H1 (cell line): ENCODE measurements around the gene KRTAP10-3. TPM values are rescaled to one million over a fixed set of nuclear protein-coding genes. Genes with fewer than 3 reads are reported as not detected.

Experiments
- CTCF ChIA-PET: fragments of 300-600 bp; sonication (Branson Sonifier 250); formaldehyde crosslinking; loops from one replicate; lab custom pipeline; 2021; ENCODE audit not compliant: partially characterized antibody; lab: Charles Lee
- POLR2A ChIA-PET: fragments of 300-600 bp; sonication (Branson Sonifier 250); formaldehyde crosslinking; loops from one replicate; lab custom pipeline; 2021; ENCODE audit warnings: inconsistent platforms; ENCODE audit not compliant: partially characterized antibody; lab: Charles Lee
- DNase-seq, 2 experiments: peaks; one replicate each; pipeline versions ENCODE4 v3.0.0 to v3.0.0-alpha.2; 2010 to 2022; ENCODE audit warnings: low spot score in 2 of 2, low read depth in 1 of 2, mixed read lengths in 1 of 2
- FAIRE-seq: peaks from 2 replicates; lab custom pipeline; 2011; peaks lifted over from hg19 to GRCh38; lab: Jason Lieb, UNC
- H2AFZ ChIP-seq: 2 replicates; pipeline ENCODE4 v1.8.1; 2012; ENCODE audit warnings: low read length, inconsistent platforms
- H2AK5ac ChIP-seq: 2 replicates; pipeline ENCODE4 v1.6.1; 2013; ENCODE audit warnings: low read depth, low read length
- H2BK120ac ChIP-seq: replicated peaks from 2 replicates; pipeline ENCODE3; 2013; ENCODE audit warnings: low read depth, low read length, inconsistent platforms
- H2BK12ac ChIP-seq: 2 replicates; pipeline ENCODE4 v1.6.1; 2013; ENCODE audit warnings: low read depth, low read length
- H2BK15ac ChIP-seq: 2 replicates; pipeline ENCODE4 v1.6.1; 2013; ENCODE audit warnings: low read length
- H2BK20ac ChIP-seq: 2 replicates; pipeline ENCODE4 v1.6.1; 2013; ENCODE audit warnings: low read length
- H2BK5ac ChIP-seq: 2 replicates; pipeline ENCODE4 v1.6.1; 2013; ENCODE audit warnings: low read depth, low read length
- H3K14ac ChIP-seq: 2 replicates; pipeline ENCODE4 v1.6.1; 2013; ENCODE audit warnings: inconsistent platforms; ENCODE audit not compliant: insufficient read length
- H3K18ac ChIP-seq: 2 replicates; pipeline ENCODE4 v1.6.1; 2013; ENCODE audit warnings: low read length; ENCODE audit errors: extremely low read depth
- H3K23ac ChIP-seq: 2 replicates; pipeline ENCODE4 v1.6.1; 2013; ENCODE audit warnings: inconsistent platforms; ENCODE audit not compliant: insufficient read length
- H3K23me2 ChIP-seq: 2 replicates; pipeline ENCODE4 v1.6.1; 2013; ENCODE audit warnings: low read depth, low read length
- H3K27ac ChIP-seq: 2 replicates; pipeline ENCODE4 v1.6.1; 2011; ENCODE audit warnings: low read depth, low read length, inconsistent platforms
- H3K27me3 ChIP-seq, 4 experiments: replicated peaks in 1 of 4; 1 replicate in 1 of 4; 2 replicates in 3 of 4; pipeline versions ENCODE4 v1.6.1 to v1.8.1; 2011 to 2013; ENCODE audit warnings: low read length in 3 of 4, mild to moderate bottlenecking in 3 of 4, inconsistent platforms in 2 of 4, mixed read lengths in 2 of 4, moderate library complexity in 1 of 4; ENCODE audit not compliant: control insufficient read depth in 3 of 4, insufficient read depth in 3 of 4; ENCODE audit errors: extremely low read depth in 1 of 4
- H3K36me3 ChIP-seq, 4 experiments: 2 replicates each; pipeline versions ENCODE4 v1.6.1 to v1.8.1; 2011 to 2013; ENCODE audit warnings: mild to moderate bottlenecking in 4 of 4, low read length in 3 of 4, moderate library complexity in 2 of 4, control low read depth in 1 of 4, inconsistent platforms in 1 of 4; ENCODE audit not compliant: insufficient read depth in 4 of 4, control insufficient read depth in 2 of 4
- H3K4ac ChIP-seq: replicated peaks from 2 replicates; pipeline ENCODE3; 2013; ENCODE audit warnings: low read length, low read depth, mixed read lengths, inconsistent platforms; ENCODE audit not compliant: insufficient read length
- H3K4me1 ChIP-seq, 4 experiments: replicated peaks in 1 of 4; 1 replicate in 1 of 4; 2 replicates in 3 of 4; pipeline versions ENCODE4 v1.6.1 to v1.8.1; 2011 to 2013; ENCODE audit warnings: low read length in 3 of 4, inconsistent platforms in 2 of 4, mixed read lengths in 1 of 4; ENCODE audit not compliant: insufficient read depth in 4 of 4, control insufficient read depth in 3 of 4
- H3K4me2 ChIP-seq, 2 experiments: 2 replicates each; pipeline versions ENCODE4 v1.6.1 to v1.8.1; 2011 to 2013; ENCODE audit warnings: low read depth in 2 of 2, low read length in 2 of 2, control low read depth in 1 of 2, inconsistent platforms in 1 of 2, mild to moderate bottlenecking in 1 of 2; ENCODE audit not compliant: insufficient read depth in 1 of 2
- H3K4me3 ChIP-seq, 4 experiments: fragments of 200-600, 300-600 bp in 1 of 4; sonication (generic), shearing (Covaris generic), sonication (Bioruptor Twin) in 1 of 4; 2 replicates each; pipeline versions ENCODE4 v1.5.1 to v1.8.1; 2011 to 2016; ENCODE audit warnings: low read length in 4 of 4, low read depth in 3 of 4, control low read depth in 2 of 4, inconsistent platforms in 2 of 4, mild to moderate bottlenecking in 2 of 4, mixed read lengths in 1 of 4, moderate library complexity in 1 of 4; ENCODE audit not compliant: insufficient read depth in 2 of 4; ENCODE audit errors: extremely low read depth in 1 of 4
- H3K56ac ChIP-seq: replicated peaks from 2 replicates; pipeline ENCODE3; 2013; ENCODE audit warnings: low read depth, mild to moderate bottlenecking, mixed read lengths, low read length, inconsistent platforms; ENCODE audit not compliant: insufficient read length
- H3K79me1 ChIP-seq: 2 replicates; pipeline ENCODE4 v1.6.1; 2013; ENCODE audit warnings: low read depth, low read length, control low read depth
- H3K79me2 ChIP-seq, 2 experiments: 2 replicates each; pipeline versions ENCODE4 v1.6.1 to v1.8.1; 2012 to 2013; ENCODE audit warnings: low read length in 2 of 2, mild to moderate bottlenecking in 2 of 2, inconsistent platforms in 1 of 2; ENCODE audit not compliant: insufficient read depth in 2 of 2, control insufficient read depth in 1 of 2
- H3K9ac ChIP-seq, 4 experiments: replicated peaks in 1 of 4; 1 replicate in 1 of 4; 2 replicates in 3 of 4; pipeline versions ENCODE4 v1.6.1 to v1.8.1; 2011 to 2013; ENCODE audit warnings: low read depth in 3 of 4, low read length in 3 of 4, control low read depth in 2 of 4, mild to moderate bottlenecking in 2 of 4, moderate library complexity in 2 of 4, inconsistent platforms in 1 of 4; ENCODE audit errors: extremely low read depth in 1 of 4
- H3K9me3 ChIP-seq, 2 experiments: 2 replicates each; pipeline versions ENCODE4 v1.6.1 to v1.8.1; 2012 to 2013; ENCODE audit warnings: mild to moderate bottlenecking in 2 of 2, moderate library complexity in 2 of 2, control low read depth in 1 of 2, inconsistent platforms in 1 of 2, low read depth in 1 of 2, low read length in 1 of 2, mixed read lengths in 1 of 2; ENCODE audit not compliant: insufficient read depth in 2 of 2
- H4K20me1 ChIP-seq, 2 experiments: replicated peaks in 1 of 2; 2 replicates each; pipeline versions ENCODE3 to v1.8.1; 2011 to 2013; ENCODE audit warnings: inconsistent platforms in 2 of 2, low read length in 2 of 2, mild to moderate bottlenecking in 1 of 2; ENCODE audit not compliant: insufficient read depth in 2 of 2, control insufficient read depth in 1 of 2
- H4K5ac ChIP-seq: 2 replicates; pipeline ENCODE4 v1.6.1; 2013; ENCODE audit warnings: low read length, low read depth, mixed read lengths, inconsistent platforms; ENCODE audit not compliant: insufficient read length
- H4K8ac ChIP-seq: 2 replicates; pipeline ENCODE4 v1.8.0; 2013; ENCODE audit warnings: mild to moderate bottlenecking, moderate library complexity, low read length, inconsistent platforms; ENCODE audit not compliant: insufficient read depth; ENCODE audit errors: extremely low read depth
- H4K91ac ChIP-seq: replicated peaks from 2 replicates; pipeline ENCODE3; 2013; ENCODE audit warnings: low read length, mixed read lengths, inconsistent platforms; ENCODE audit not compliant: insufficient read length
- ATF3 ChIP-seq: IDR thresholded peaks from 2 replicates; pipeline ENCODE4 v1.6.1; 2011; ENCODE audit warnings: low read depth, mild to moderate bottlenecking, low read length; ENCODE audit not compliant: insufficient read depth
- BRCA1 ChIP-seq: IDR thresholded peaks from 2 replicates; pipeline ENCODE4 v1.6.1; 2012; ENCODE audit warnings: low read depth, low read length, improper control_type of control experiment
- CEBPB ChIP-seq: IDR thresholded peaks from 2 replicates; pipeline ENCODE4 v1.6.1; 2012; ENCODE audit warnings: low read depth, low read length
- CTBP2 ChIP-seq: IDR thresholded peaks from 2 replicates; pipeline ENCODE4 v1.7.0; 2011; ENCODE audit warnings: borderline replicate concordance, mild to moderate bottlenecking, moderate library complexity, mixed read lengths, low read length; ENCODE audit not compliant: insufficient read depth, insufficient read length
- EGR1 ChIP-seq: IDR thresholded peaks from 2 replicates; pipeline ENCODE4 v1.6.1; 2011; ENCODE audit warnings: low read depth, low read length, borderline replicate concordance
- GABPA ChIP-seq: IDR thresholded peaks from 2 replicates; pipeline ENCODE4 v1.6.1; 2011; ENCODE audit warnings: mild to moderate bottlenecking, low read length, moderate library complexity, borderline replicate concordance; ENCODE audit not compliant: insufficient read depth
- MAFK ChIP-seq: IDR thresholded peaks from 2 replicates; pipeline ENCODE4 v1.6.1; 2012; ENCODE audit warnings: low read depth, mild to moderate bottlenecking, improper control_type of control experiment, low read length
- MAX ChIP-seq: IDR thresholded peaks from 2 replicates; pipeline ENCODE4 v1.6.1; 2012; ENCODE audit warnings: inconsistent platforms
- PHF8 ChIP-seq: fragments of 200-600 bp; sonication (generic); conservative IDR thresholded peaks from 2 replicates; pipeline ENCODE4 v1.7.1; 2012; ENCODE audit warnings: low read depth, mild to moderate bottlenecking, inconsistent platforms, low read length, moderate library complexity
- RFX5 ChIP-seq: IDR thresholded peaks from 2 replicates; pipeline ENCODE4 v1.6.1; 2011; ENCODE audit warnings: low read depth, low read length, improper control_type of control experiment, borderline replicate concordance
- SAP30 ChIP-seq: fragments of 300-600 bp; sonication (generic); IDR thresholded peaks from 2 replicates; pipeline ENCODE4 v1.7.1; 2012; ENCODE audit warnings: low read length, moderate library complexity, mild to moderate bottlenecking, inconsistent platforms; ENCODE audit not compliant: insufficient read depth, insufficient replicate concordance
- SIRT6 ChIP-seq: IDR thresholded peaks from one replicate; pipeline ENCODE4 v1.7.1; 2012; ENCODE audit warnings: low read length, inconsistent platforms
- TBP ChIP-seq: IDR thresholded peaks from 2 replicates; pipeline ENCODE4 v1.6.1; 2011; ENCODE audit warnings: low read depth, low read length, improper control_type of control experiment
- WGBS, 2 experiments: shearing (Covaris generic) in 1 of 2; methylation state at CpG; one replicate each; pipeline versions ENCODE4 v1.1.6 to v1.1.7; 2013 to 2015; ENCODE audit warnings: low lambda C conversion rate in 2 of 2, mixed read lengths in 2 of 2, inconsistent platforms in 1 of 2, low coverage in 1 of 2, missing lambda C conversion rate in 1 of 2; ENCODE audit not compliant: insufficient replicate concordance in 2 of 2, insufficient coverage in 1 of 2, insufficient read length in 1 of 2; ENCODE audit errors: extremely low coverage in 1 of 2, missing lambda C conversion rate in 1 of 2; 5-methylcytosine and 5-hydroxymethylcytosine counted together
- polyA plus RNA-seq, 7 experiments: library from polyadenylated mRNA; depleted of rRNA in 3 of 7; stranded (reverse) in 5 of 7; unstranded in 2 of 7; fragments of >200 nt in 5 of 7; fragments of 200-250 nt in 2 of 7; gene quantifications; 1 replicate in 5 of 7; 2 replicates in 1 of 7; 4 replicates in 1 of 7; pipeline versions ENCODE4 v1.2.1 to v1.2.3, GENCODE V29; 2011 to 2013; ENCODE audit warnings: missing spikeins in 2 of 7, mixed read lengths in 2 of 7
- total RNA-seq: library from RNA; stranded (reverse); fragmentation: NEBNext Ultra II Directional; extraction: Animal tissue kit (Norgen Biotek cat#: 25700); gene quantifications from 2 replicates; pipeline ENCODE4 v1.2.1, GENCODE V29; 2021

KRTAP10-3 gene
- total and polyA plus RNA-seq, 2 of the 8 experiments (the other 6 are each of a cell fraction or from before 2014, with no cell fraction given), result not detected

- FAIRE-seq, result no peak
- CTCF ChIA-PET, result no interaction called here
- TF ChIP-seq MAFK (no peak), SIRT6 (no peak), EGR1 (no peak), MAX (no peak), PHF8 (no peak), GABPA (no peak), CEBPB (no peak), ATF3 (no peak), BRCA1 (no peak), TBP (no peak), CTBP2 (no peak), RFX5 (no peak), SAP30 (no peak)
These were observed 5.5 kb upstream of the KRTAP10-3 start for GRCh38 chr21:44564099-44564498.

More at GRCh38 chr21:44564099-44564498, 5.5 kb upstream of the KRTAP10-3 start:
- Histone ChIP-seq H3K79me1 (no peaks in the 10 kb centered on the region), H3K27ac (no peak overlapping the region), H3K79me2 (no peaks in the 10 kb centered on the region), H3K23ac (no peak overlapping the region), H2AK5ac (no peak overlapping the region), H2BK20ac (no peak overlapping the region), H3K4me2 (no peak overlapping the region), H4K8ac (no peak overlapping the region), H3K56ac (no peak overlapping the region), H4K5ac (no peak overlapping the region), H2BK12ac (no peak overlapping the region), H4K91ac (no peak overlapping the region), H2BK5ac (no peak overlapping the region), H3K4me3 (no peak overlapping the region), H3K36me3 (no peaks in the 10 kb centered on the region), H4K20me1 (no peaks in the 10 kb centered on the region), H3K9me3 (no peaks in the 10 kb centered on the region), H3K9ac (no peak overlapping the region), H2AFZ (no peak overlapping the region), H3K14ac (no peak overlapping the region), H3K27me3 (no peaks in the 10 kb centered on the region), H3K18ac (no peak overlapping the region), H2BK15ac (no peak overlapping the region), H2BK120ac (no peak overlapping the region), H3K23me2 (no peaks in the 10 kb centered on the region), H3K4ac (no peak overlapping the region), H3K4me1 (peaks cover 0 to 3% (median 0%) of the 10 kb centered on the region in 4 experiments; a peak in 1 of 7 replicates)
- 91% methylated on average over 1 of the region's 1 CpG; no CpG with 5 or more reads in 1 of the 2 experiments for WGBS, 2 experiments
- no peak for DNase-seq
- POLR2A ChIA-PET, result no interaction called here
